ENCODE results near the gene UGT1A10.
"Not testable (repeated sequence)": the region's sequence is repeated elsewhere in the genome, so short reads cannot be mapped to it uniquely, and the experiment has no call there.

Gene UGT1A10

DNA sequence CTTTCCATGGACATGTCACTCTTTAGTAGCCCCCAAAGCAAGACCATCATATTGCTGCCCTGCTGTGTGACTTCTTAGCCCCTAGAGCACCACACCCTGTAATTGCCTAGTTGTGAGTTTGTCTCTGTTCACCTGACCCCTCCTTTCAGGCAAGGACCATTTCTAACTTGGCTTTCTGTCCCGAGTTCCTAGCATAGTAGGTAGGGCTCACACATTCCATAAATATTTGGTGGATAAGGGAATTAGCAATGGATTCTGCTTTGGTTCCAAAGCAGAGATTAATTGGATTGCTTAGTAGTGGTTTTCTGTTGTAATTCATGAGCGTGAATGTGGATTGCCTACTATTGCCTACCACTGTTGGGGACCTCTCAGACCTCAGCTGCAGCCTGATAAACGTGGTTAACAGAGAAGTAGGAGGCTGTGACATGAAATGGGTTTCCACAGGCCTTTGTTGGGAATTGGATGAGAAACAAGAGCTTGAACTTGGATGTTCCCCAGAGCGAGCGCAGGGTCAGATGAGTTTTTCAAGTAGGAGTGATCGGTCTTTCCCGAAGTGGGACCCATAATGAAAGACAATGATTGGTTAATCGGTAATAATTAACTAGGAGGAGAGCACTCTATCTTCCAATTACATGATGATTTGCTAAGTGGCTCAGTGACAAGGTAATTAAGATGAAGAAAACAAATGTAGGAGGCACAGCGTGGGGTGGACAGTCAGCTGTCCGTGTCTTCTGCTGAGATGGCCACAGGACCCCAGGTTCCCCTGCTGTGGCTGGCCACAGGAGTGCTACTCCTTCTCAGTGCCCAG is 110.4 kb downstream of the UGT1A10 start:
- no peak for DNase-seq

GRCh38 chr2:233747283-233747544 is 111.0 kb downstream of the UGT1A10 start:
- DNase-seq, result no peak

- DNase-seq, result not testable (repeated sequence)
Measured at GRCh38 chr2:233750689-233751088, 114.4 kb downstream of the UGT1A10 start.

- DNase-seq, result not testable (repeated sequence)
Measured at GRCh38 chr2:233751212-233752009, 115.2 kb downstream of the UGT1A10 start.

DNA sequence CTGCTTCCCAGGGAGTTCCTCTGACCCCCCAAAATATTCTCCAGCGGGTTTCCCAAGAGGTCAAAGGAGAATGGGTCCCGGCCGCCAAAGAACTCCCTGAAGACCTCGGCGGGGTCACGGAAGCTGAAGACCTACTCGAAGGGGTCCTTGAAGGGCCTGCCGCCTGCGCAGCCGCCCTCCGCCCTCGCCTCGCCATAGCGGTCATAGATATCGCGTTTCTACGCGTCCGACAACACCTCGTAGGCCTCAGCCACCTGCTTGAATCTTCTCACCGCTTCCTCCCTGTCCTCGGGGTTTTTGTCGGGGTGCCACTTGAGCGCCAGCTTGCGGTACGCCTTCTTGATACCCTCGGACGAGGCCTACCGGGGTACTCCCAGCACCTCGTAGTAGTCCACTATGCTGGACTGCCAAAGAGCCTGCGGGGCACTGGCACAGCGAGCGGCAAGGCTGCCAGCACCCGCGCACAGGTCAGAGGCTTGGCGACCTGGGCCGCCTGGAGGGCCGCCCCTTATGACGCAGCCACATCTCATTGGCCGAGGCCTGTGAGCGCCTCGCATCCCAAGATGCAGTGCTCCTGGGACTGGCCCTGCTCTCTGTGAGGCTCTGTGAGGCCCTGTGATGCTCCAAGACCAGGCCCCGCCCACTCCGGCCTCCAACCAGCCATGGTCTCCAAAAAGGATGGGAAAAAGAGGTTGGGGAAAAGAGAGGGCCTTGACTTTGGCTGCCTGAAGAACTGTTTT is 118.8 kb downstream of the UGT1A10 start:
- no peak for DNase-seq

DNA sequence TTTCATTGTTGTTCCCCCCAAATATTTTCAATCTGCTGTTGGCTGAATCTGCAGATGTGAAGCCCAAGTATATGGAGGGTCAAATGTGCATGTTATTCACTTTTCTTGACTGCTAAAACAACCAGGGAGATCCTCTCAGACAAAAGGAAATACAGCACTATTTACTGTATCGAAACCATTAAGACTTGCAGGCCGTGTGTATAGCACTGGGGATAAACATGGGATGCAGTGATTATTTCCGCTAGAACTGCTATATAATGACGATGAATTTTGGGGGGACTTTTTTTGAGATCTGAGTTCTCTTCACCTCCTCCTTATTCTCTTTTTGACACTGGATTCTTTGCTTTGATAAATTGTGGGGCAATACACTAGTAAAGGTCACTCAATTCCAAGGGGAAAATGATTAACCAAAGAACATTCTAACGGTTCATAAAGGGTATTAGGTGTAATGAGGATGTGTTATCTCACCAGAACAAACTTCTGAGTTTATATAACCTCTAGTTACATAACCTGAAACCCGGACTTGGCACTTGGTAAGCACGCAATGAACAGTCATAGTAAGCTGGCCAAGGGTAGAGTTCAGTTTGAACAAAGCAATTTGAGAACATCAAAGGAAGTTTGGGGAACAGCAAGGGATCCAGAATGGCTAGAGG is 120.3 kb downstream of the UGT1A10 start:
- DNase-seq, result no peak

DNA sequence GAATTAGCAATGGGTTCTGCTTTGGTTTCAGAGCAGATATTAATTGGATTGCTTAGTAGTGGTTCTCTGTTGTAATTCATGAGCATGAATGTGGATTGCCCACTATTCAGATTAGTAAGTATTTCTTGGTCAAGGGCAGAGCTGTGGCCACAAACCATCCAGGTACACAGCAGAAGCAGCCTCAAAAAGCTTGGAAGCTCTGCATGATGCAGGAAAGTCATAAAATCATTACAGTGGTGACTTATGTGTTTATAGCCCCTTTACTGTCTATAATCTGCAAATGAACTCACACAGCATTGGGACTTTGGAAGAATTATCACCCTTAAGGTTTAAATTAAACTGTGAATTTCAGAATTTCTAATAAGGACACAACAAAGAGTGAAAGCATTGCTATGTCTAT is 121.9 kb downstream of the UGT1A10 start:
- DNase-seq, result no peak

GRCh38 chr2:233758849-233759248 is 122.6 kb downstream of the UGT1A10 start:
- DNase-seq, result no peak

DNA sequence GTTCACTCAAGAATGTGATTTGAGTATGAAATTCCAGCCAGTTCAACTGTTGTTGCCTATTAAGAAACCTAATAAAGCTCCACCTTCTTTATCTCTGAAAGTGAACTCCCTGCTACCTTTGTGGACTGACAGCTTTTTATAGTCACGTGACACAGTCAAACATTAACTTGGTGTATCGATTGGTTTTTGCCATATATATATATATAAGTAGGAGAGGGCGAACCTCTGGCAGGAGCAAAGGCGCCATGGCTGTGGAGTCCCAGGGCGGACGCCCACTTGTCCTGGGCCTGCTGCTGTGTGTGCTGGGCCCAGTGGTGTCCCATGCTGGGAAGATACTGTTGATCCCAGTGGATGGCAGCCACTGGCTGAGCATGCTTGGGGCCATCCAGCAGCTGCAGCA is 123.8 kb downstream of the UGT1A10 start, which contains the start of gene UGT1A1:
Gene UGT1A1 (plus strand): TSS at position 228 of the 400 bp plus-strand sequence. CDS start 18 bp downstream, at position 246.
- DNase-seq, result no peak

GRCh38 chr2:233761040-233761769 is 125.0 kb downstream of the UGT1A10 start:
- no peak for DNase-seq

- DNase-seq, result no peak
Measured at GRCh38 chr2:233764264-233764663, 128.0 kb downstream of the UGT1A10 start.

DNA sequence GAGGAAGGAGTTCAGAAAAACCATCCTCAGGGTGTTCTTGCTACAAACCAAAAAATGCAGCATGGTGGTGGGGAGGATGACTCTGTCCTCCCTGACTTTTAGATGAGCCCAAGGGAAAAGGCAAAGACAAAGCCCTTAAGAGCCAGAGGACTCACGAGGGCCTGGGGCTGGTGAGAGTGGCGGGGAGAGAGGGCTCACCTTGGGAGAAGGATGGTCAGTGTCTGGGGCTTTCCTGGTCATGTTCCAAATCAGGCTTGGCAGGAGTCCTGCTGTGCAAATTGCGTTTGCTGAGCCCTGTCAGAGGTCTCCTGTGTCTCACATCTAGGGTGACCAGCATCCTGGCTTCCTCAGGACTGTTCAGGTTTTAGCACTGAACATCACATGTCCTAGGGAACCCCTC is 128.5 kb downstream of the UGT1A10 start:
- DNase-seq, result no peak

- no peak for DNase-seq
Measured at GRCh38 chr2:233766416-233766815, 130.2 kb downstream of the UGT1A10 start.

- no peak for DNase-seq
Measured at GRCh38 chr2:233768076-233768475, 131.8 kb downstream of the UGT1A10 start.

- no peak for DNase-seq
Measured at GRCh38 chr2:233769260-233769659, 133.0 kb downstream of the UGT1A10 start.

- DNase-seq, result no peak
Measured at GRCh38 chr2:233772153-233772552, 135.9 kb downstream of the UGT1A10 start.

DNA sequence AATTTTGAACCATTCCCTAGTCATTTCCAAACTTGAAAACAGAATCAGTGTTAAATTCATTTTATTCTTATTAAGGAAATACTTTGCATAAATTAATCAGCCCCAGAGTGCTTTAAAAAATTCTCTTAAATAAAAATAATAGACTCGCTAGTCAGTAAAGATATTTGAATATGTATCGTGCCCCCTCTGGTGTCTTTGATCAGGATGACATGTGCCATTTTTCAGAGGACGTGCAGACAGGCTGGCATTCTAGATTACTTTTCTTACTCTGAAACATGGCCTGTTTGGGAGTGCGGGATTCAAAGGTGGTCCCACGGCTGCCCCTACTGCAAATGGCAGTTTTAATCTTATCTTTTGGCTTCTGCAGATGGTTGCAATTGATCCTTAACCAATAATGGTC is 136.3 kb downstream of the UGT1A10 start:
- no peak for DNase-seq

- DNase-seq, result no peak
Measured at GRCh38 chr2:233773854-233774253, 137.6 kb downstream of the UGT1A10 start.

DNA sequence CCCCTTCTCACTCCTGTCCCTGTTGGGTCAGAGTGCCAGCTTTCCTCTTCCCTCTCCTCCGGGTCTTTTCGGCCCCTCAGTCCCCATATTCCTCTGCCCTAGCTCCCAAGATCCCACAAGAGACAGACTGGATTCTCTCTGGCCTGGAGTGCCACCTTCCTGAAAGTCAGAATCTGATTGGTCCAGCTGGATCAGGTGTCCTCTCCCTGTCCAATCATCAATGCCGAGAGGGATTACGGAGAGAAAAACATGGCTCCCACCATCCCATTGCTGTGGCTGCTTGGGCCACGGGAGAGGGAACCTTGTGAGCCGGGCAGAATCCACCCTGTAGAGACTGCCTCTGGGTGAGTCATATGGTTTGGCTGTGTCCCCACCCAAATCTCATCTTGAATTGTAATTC is 139.2 kb downstream of the UGT1A10 start:
- DNase-seq, result no peak

DNA sequence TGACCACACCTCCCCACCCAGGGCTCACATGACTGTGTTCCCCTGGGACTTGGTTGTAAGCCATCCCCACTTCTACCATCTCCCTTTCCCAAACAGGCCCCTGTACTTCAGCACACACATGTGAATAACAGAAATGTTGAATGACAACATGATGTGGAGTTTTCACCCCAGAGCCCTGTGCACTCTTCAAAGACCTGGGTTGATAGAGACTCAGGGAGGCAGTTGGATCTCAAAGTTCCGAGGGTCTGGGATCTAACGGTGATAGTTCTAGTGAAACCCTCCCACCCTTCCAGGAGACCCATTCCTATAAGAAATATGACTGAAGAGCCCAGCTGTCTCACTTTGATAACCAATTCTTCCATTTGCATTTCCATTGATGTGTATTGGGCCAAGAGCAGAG is 141.8 kb downstream of the UGT1A10 start, which contains the start of gene MROH2A:
Gene MROH2A (plus strand): TSS at position 301 of the 400 bp plus-strand sequence. CDS start 1,029 bp downstream, outside the sequence.
- no peak for DNase-seq

GRCh38 chr2:233779722-233780121 is 143.5 kb downstream of the UGT1A10 start:
- DNase-seq, result no peak

DNA sequence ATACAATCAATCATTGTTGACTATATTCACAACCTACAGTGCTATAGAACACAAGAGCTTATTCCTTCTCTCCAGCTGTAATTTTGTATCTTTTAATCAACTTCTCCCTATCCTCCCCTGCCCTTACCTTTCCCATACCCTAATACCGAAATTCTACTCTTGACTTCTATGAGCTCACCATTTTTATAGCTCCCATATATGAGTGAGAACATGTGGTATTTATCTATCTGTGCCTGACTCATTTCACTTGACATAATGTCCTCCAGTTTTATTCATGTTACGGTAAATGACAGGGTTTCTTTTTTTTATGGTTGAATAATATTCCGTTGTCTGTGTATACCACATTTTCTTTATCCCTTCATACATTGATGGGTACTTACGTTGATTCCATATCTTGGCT is 144.5 kb downstream of the UGT1A10 start:
- no peak for DNase-seq

Data from stimulated activated CD4-positive, alpha-beta T cell treated with anti-CD3 and anti-CD28 coated beads, Interleukin-2, amount 100 ng/mL, for 24 hours (primary cell).